ENCODE data around the gene SLC9A3.

DNA sequence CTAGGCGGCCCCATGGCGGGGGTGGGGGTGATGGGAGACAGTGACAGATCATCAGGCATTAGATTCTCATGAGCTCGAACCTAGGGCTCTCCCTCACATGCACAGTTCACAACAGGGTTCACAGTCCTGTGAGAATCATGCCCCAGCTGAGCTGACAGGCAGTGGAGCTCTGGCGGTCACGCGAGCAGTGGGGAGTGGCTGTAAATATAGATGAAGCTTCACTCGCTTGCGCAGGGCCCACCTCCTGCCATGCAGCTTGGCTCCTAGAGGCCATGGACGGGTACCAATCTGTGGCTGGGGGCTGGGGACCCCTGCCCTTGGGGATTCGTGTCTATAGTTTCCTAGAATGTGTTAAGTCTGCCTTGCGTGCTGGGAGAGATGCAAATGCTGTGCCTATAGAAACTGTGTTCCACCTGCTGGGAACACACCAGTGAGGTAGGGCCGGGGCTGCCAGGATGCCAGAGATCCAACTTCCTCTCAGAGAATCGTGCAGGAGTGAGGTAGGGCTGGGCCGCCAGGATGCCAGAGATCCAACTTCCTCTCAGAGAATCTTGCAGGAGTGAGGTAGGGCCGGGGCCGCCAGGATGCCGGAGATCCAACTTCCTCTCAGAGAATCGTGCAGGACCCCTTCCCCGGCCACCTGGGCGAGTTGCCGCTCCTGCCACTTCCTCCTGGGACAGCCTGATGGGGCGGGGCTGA is 95.3 kb downstream of the SLC9A3 start:
- TF ChIP-seq EZH2phosphoT487 (IDR thresholded peaks at IDR 0.05; ENCODE audit: insufficient read depth, low read depth) (no peak), EZH2 (IDR thresholded peaks at IDR 0.05; ENCODE audit: insufficient read depth, poor library complexity, severe bottlenecking) (no peak)

Measured in GM23248 (cell line).